ENCODE results near the gene PRSS16. TPM values are rescaled to one million over a fixed set of nuclear protein-coding genes. Genes with fewer than 3 reads are reported as not detected.

Gene PRSS16
- total and polyA plus RNA-seq, 2 experiments from 2014 or later: 8.7 to 11.8 TPM

DNA sequence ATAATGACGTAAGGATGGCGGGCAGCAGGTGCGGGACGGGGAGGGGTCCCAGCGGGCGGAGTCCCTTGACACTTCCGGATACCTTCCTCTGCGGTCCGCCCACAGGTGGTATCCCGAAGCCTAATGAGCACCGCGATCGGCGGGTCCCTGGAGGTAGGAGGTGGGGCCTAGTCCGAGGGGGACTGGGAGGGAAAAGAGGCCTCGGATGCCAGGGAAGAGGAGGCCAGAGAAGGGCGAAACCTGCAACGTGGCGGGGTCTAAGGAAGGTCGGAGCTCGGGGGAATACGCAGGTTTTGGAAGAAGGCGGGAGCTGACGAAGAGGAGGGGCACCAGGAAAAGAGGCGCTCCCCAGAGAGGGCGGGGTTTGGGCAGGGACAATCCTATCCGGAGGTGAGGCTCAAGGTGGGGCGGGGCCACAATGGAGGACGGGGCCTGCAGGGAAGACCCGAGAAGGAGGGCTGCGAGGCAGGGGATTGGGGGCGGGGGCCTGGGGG lies 3.7 kb downstream of the PRSS16 start:
- Histone ChIP-seq H3K4me2 (peak overlapping the region; percentile 92), H3K27ac (ENCODE audit: low read depth) (peak overlapping the region; percentile 92), H4K20me1 (replicated peaks; ENCODE audit: insufficient read depth) (no peaks in the 10 kb centered on the region), H3K9me2 (ENCODE audit: insufficient read depth) (no peaks in the 10 kb centered on the region), H3K4me3 (peak overlapping the region; percentile 90), H3K36me3 (ENCODE audit: insufficient read depth) (no peaks in the 10 kb centered on the region), H3K4me1 (ENCODE audit: insufficient read depth) (peaks cover 12% of the 10 kb centered on the region; the same call in 1 of the 2 replicates), H3K27me3 (ENCODE audit: insufficient read depth) (peaks cover 10% of the 10 kb centered on the region), H3F3A (replicated peaks; ENCODE audit: low read depth) (0 out of 2 replicates have a peak, but pooled peaks cover 2% of the 10 kb centered on the region), H2AFZ (peak overlapping the region; percentile 24; the same call in 1 of the 2 replicates), H3K79me2 (replicated peaks; ENCODE audit: insufficient read depth) (no peaks in the 10 kb centered on the region)
- TF ChIP-seq ZNF114 (CRISPR knock-in tag; IDR thresholded peaks at IDR 0.05): no peak
- peak; percentile 36 for TF ChIP-seq POLR2AphosphoS5 (IDR thresholded peaks at IDR 0.05; ENCODE audit: low read depth)
- no peak for TF ChIP-seq EZH2 (IDR thresholded peaks at IDR 0.05; ENCODE audit: low read depth, unreplicated experiment)
- TF ChIP-seq CREB1 (CRISPR knock-in tag; IDR thresholded peaks at IDR 0.05; ENCODE audit: low read depth): no peak
- Mint-ChIP-seq H3K4me1 (peaks cover 9% of the 10 kb centered on the region), H3K27me3 (ENCODE audit: insufficient read depth, low read depth, poor library complexity) (peaks cover 14% of the 10 kb centered on the region), H3K9me3 (no peaks in the 10 kb centered on the region), H3K27ac (peak overlapping the region; percentile 95), H3K4me3 (peak overlapping the region; percentile 92), H3K36me3 (ENCODE audit: low read depth) (no peaks in the 10 kb centered on the region; the same call in 1 of the 3 replicates)
- DNase-seq (ENCODE audit: low spot score) (peak; percentile 99), ATAC-seq (peak; percentile 83)

DNA sequence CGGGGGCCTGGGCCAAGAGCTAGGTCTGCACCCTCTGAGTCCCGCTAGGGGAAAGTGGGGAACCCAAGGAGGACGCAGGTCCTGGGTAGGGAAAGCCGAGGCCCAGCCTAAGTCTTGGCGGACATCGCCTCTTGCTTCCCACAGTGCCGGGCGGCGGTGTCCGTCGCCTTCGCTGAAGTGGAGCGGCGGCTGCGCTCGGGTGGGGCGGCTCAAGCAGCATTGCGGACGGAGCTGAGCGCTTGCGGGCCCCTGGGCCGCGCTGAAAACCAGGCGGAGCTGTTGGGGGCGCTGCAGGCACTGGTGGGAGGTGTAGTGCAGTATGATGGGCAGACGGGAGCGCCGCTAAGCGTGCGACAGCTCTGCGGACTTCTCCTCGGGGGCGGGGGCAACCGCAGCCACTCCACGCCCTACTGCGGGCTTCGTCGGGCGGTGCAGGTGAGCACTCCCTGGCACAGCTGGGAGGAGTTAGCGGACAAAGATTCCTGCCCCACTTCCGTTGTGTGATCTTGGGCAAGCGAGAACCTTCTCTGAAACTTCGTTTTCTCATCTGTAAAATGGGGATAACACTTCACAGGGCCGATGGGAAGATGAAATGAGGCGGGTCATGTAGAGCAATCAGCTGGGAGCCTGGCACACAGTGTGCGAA lies 4.2 kb downstream of the PRSS16 start:
- Histone ChIP-seq H3K27me3 (ENCODE audit: insufficient read depth) (peaks cover 10% of the 10 kb centered on the region), H3K9me2 (ENCODE audit: insufficient read depth) (no peaks in the 10 kb centered on the region), H3K36me3 (ENCODE audit: insufficient read depth) (no peaks in the 10 kb centered on the region; the same call in 1 of the 2 replicates), H3K4me3 (peak overlapping the region; percentile 90), H3K4me2 (peak overlapping the region; percentile 72), H4K20me1 (replicated peaks; ENCODE audit: insufficient read depth) (no peaks in the 10 kb centered on the region), H2AFZ (peak overlapping the region; percentile 53; the same call in 1 of the 2 replicates), H3K27ac (ENCODE audit: low read depth) (0 out of 2 replicates have a peak overlapping the region, but pooled peaks have one; percentile 75), H3F3A (replicated peaks; ENCODE audit: low read depth) (0 out of 2 replicates have a peak, but pooled peaks cover 2% of the 10 kb centered on the region), H3K79me2 (replicated peaks; ENCODE audit: insufficient read depth) (no peaks in the 10 kb centered on the region), H3K4me1 (ENCODE audit: insufficient read depth) (peaks cover 12% of the 10 kb centered on the region; the same call in 1 of the 2 replicates)
- Mint-ChIP-seq H3K36me3 (ENCODE audit: low read depth) (no peaks in the 10 kb centered on the region; the same call in 1 of the 3 replicates), H3K4me1 (peaks cover 9% of the 10 kb centered on the region), H3K27me3 (ENCODE audit: insufficient read depth, low read depth, poor library complexity) (peaks cover 14% of the 10 kb centered on the region), H3K9me3 (no peaks in the 10 kb centered on the region), H3K27ac (peak overlapping the region; percentile 84), H3K4me3 (peak overlapping the region; percentile 92)
- ATAC-seq: peak; percentile 88
- DNase-seq (ENCODE audit: low spot score): peak; percentile 98
- TF ChIP-seq ZNF331 (CRISPR knock-in tag; IDR thresholded peaks at IDR 0.05; ENCODE audit: low read depth) (no peak), JUNB (IDR thresholded peaks at IDR 0.05; ENCODE audit: unreplicated experiment) (no peak), EZH2phosphoT487 (IDR thresholded peaks at IDR 0.05; ENCODE audit: unreplicated experiment) (no peak), CREB1 (CRISPR knock-in tag; IDR thresholded peaks at IDR 0.05; ENCODE audit: low read depth) (peak; percentile 72), STAT1 (IDR thresholded peaks at IDR 0.05; ENCODE audit: unreplicated experiment) (no peak)
- TF ChIP-seq, protein P1, sequence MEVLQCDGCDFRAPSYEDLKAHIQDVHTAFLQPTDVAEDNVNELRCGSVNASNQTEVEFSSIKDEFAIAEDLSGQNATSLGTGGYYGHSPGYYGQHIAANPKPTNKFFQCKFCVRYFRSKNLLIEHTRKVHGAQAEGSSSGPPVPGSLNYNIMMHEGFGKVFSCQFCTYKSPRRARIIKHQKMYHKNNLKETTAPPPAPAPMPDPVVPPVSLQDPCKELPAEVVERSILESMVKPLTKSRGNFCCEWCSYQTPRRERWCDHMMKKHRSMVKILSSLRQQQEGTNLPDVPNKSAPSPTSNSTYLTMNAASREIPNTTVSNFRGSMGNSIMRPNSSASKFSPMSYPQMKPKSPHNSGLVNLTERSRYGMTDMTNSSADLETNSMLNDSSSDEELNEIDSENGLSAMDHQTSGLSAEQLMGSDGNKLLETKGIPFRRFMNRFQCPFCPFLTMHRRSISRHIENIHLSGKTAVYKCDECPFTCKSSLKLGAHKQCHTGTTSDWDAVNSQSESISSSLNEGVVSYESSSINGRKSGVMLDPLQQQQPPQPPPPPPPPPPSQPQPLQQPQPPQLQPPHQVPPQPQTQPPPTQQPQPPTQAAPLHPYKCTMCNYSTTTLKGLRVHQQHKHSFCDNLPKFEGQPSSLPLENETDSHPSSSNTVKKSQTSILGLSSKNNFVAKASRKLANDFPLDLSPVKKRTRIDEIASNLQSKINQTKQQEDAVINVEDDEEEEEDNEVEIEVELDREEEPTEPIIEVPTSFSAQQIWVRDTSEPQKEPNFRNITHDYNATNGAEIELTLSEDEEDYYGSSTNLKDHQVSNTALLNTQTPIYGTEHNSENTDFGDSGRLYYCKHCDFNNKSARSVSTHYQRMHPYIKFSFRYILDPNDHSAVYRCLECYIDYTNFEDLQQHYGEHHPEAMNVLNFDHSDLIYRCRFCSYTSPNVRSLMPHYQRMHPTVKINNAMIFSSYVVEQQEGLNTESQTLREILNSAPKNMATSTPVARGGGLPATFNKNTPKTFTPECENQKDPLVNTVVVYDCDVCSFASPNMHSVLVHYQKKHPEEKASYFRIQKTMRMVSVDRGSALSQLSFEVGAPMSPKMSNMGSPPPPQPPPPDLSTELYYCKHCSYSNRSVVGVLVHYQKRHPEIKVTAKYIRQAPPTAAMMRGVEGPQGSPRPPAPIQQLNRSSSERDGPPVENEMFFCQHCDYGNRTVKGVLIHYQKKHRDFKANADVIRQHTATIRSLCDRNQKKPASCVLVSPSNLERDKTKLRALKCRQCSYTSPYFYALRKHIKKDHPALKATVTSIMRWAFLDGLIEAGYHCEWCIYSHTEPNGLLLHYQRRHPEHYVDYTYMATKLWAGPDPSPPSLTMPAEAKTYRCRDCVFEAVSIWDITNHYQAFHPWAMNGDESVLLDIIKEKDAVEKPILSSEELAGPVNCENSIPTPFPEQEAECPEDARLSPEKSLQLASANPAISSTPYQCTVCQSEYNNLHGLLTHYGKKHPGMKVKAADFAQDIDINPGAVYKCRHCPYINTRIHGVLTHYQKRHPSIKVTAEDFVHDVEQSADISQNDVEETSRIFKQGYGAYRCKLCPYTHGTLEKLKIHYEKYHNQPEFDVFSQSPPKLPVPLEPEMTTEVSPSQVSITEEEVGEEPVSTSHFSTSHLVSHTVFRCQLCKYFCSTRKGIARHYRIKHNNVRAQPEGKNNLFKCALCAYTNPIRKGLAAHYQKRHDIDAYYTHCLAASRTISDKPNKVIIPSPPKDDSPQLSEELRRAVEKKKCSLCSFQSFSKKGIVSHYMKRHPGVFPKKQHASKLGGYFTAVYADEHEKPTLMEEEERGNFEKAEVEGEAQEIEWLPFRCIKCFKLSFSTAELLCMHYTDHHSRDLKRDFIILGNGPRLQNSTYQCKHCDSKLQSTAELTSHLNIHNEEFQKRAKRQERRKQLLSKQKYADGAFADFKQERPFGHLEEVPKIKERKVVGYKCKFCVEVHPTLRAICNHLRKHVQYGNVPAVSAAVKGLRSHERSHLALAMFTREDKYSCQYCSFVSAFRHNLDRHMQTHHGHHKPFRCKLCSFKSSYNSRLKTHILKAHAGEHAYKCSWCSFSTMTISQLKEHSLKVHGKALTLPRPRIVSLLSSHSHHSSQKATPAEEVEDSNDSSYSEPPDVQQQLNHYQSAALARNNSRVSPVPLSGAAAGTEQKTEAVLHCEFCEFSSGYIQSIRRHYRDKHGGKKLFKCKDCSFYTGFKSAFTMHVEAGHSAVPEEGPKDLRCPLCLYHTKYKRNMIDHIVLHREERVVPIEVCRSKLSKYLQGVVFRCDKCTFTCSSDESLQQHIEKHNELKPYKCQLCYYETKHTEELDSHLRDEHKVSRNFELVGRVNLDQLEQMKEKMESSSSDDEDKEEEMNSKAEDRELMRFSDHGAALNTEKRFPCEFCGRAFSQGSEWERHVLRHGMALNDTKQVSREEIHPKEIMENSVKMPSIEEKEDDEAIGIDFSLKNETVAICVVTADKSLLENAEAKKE (CRISPR knock-in tag; IDR thresholded peaks at IDR 0.05): no peak
- TF ChIP-seq, protein P2, sequence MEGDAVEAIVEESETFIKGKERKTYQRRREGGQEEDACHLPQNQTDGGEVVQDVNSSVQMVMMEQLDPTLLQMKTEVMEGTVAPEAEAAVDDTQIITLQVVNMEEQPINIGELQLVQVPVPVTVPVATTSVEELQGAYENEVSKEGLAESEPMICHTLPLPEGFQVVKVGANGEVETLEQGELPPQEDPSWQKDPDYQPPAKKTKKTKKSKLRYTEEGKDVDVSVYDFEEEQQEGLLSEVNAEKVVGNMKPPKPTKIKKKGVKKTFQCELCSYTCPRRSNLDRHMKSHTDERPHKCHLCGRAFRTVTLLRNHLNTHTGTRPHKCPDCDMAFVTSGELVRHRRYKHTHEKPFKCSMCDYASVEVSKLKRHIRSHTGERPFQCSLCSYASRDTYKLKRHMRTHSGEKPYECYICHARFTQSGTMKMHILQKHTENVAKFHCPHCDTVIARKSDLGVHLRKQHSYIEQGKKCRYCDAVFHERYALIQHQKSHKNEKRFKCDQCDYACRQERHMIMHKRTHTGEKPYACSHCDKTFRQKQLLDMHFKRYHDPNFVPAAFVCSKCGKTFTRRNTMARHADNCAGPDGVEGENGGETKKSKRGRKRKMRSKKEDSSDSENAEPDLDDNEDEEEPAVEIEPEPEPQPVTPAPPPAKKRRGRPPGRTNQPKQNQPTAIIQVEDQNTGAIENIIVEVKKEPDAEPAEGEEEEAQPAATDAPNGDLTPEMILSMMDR (conservative IDR thresholded peaks at IDR 0.05; ENCODE audit: low read depth in 2 of 2): peak; percentile 51 to 74
